Mucosa of gallbladder (tissue), 1 donor: ENCODE data around the gene TCTN2. TPM values are rescaled to one million over a fixed set of nuclear protein-coding genes. Genes with fewer than 3 reads are reported as not detected.

ENCODE experiments used
- DNase-seq: peaks from one replicate; pipeline ENCODE4 v3.0.0-alpha.2; 2020; ENCODE audit warnings: low spot score
- total RNA-seq: library from RNA; stranded (reverse); gene quantifications from one replicate; pipeline ENCODE4 v1.2.1, GENCODE V29; 2021
- donor health status: DM: no; HTN: no; CAD: no.

TCTN2 gene
- total RNA-seq, 1 donor from 2014 or later, result 15.2 TPM

DNA sequence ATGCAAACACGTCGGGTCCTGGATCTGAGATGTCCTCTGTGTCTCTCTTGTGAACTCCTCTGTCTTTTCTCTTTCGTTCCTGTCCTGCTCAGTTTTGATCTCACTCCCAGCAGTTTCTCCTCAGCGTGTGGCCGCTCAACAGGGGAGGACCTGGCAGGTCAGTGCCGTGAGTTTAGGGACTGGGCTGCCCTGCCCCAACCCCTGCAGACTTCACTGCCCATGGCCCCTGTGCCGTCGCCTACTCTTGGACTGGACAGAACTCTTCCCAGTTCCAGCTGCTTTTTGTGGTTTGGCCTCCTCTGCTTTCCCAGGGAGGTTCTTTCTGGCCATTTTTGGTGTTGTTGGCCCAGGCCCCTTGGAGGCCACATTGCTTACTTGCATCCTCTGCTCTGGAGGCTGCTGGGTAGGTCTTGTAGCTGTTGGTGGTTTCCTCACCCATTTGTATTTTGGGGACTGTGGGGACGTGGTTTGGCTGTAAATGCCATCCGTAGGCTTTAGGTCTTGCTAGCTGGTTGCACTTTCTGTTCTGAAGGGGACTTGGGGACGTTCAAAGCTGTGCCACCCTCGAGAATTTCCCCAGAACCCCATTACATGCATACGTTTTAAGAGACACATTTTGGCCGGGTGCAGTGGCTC lies 71.1 kb downstream of the TCTN2 start:
- no peak for DNase-seq

DNA sequence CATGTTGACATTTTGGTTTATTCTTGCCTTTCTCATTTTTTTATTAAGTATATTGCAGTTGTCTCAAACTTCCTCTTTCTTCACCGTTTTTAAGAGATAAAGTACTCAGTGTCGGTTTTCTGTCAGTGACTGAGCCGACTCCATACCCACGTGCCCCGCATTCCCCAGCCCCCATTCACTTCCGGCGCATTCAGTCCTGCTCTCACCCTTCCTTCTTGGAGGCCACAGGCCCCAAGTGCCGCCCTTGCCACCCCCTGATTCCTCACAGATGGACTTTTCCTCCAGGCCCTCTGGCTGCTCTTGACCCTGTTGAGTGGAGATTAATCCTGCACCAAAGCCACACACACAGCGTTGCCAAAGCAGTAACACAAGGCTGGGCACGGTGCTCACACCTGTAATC lies 72.1 kb downstream of the TCTN2 start:
- no peak for DNase-seq

DNA sequence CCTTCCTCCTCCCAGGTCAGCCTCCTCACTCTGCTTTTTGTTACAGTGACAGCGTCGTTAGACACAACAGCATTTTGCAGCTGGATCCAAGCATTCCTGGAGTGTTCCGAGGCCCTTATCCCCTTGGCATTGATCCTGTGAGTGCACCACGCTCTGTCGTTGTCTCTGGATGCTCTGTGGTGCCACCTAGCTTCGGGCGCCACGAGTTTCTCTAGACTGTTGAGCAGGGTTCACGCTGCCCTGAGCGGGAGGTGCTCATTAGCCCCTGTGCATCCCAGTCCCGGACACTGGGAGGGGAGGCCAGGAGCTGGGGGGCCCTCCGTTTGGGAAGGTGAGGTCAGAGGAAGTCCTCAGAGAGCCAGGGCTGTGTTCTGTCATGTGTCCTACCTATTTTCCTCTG lies 73.9 kb downstream of the TCTN2 start:
- DNase-seq, result no peak

DNA sequence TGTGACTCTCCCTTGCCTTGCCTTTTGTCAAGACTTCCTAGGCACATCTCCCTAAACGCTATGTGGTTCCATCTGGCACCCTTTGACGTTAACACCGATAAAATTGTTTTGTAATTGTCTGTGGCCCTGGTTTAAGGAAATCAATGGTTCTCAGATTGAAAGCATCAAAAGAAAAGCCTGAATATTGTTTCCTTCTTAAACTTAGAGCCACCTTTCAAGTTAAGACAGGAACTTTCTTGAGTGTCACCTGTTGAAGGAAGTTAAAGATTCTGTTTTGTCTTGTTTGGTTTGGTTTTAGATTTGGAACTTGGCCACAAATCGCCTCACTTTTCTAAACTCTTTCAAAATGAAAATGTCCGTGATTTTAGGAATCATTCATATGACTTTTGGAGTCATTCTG lies 76.4 kb downstream of the TCTN2 start:
- no peak for DNase-seq

DNA sequence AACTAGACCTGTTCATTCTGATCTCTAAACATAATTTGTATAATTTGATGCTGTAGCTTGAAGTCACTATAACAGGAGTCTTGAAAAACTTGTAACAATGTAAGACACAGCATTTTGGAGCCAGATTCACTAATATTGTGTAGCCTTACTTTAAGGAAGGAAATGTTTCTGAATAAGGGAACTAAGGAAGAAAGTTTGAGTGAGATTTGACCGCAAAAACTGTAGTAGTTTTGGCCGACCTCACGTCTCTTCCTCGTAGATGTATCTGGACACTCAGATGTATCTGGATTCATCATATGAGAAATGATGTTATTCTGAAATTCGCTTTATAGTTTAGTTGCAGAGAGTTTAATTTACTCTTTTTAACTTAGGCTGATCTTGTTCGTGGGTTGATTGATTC lies 77.2 kb downstream of the TCTN2 start:
- no peak for DNase-seq

DNA sequence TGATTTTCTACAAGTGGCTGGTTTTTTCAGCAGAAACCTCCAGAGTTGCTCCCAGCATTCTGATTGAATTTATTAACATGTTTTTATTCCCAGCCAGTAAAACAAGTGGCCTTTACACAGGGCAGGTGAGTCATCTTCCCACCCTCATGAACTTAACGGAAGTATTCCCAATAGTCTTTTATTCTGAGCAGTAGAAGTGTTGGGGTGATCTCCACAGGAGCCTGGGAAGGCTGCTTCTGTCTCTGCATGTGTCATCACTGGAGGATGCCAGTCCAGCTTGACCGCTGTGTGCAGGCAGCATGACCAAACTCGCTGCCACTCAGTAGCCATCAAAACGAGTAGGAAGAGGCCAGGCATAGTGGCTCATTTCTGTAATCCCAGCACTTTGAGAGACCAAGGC lies 77.7 kb downstream of the TCTN2 start:
- no peak for DNase-seq

DNA sequence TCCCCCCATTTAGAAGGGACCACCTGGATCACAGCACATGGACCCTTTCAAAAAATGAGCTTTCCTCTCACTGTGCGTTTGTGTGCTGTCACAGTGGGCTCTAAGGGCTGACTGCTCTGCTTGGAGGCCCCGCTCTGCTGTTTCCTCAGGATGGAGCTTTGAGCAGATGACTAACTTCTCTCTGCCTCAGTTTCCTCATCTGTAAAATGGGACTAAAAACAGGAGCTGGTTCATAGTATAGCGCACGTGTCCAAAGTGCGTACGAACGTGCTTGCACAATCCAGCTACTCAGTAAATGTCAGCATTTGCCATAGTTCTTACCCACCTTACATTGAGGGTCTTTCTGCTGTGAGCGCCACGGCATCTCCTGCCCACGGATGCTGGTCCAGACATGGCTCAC lies 78.4 kb downstream of the TCTN2 start:
- no peak for DNase-seq

DNA sequence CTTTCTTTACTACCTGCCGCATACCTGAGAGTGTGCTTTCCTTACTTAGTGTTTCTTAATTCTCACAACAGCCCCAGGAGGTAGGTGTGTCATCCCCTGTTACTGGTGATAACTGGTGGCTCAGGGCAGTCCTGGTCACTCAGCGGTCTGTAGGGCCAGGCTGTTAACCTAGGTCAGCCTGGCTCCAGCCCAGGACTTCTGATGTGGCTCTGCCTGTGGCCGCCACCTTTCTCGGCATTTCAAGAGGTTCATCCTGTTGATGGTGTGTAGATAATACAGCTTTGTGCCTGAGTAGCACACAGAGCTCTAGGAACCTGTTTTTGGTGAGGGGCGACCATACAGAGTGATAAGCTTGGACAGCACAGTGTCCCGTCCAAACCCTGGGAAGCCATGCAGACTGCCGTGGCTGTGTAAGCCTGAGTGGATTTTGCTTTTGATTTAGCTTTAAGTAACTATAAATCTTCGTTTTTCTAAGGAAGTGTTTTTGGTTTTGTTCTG lies 79.3 kb downstream of the TCTN2 start:
- no peak for DNase-seq

DNA sequence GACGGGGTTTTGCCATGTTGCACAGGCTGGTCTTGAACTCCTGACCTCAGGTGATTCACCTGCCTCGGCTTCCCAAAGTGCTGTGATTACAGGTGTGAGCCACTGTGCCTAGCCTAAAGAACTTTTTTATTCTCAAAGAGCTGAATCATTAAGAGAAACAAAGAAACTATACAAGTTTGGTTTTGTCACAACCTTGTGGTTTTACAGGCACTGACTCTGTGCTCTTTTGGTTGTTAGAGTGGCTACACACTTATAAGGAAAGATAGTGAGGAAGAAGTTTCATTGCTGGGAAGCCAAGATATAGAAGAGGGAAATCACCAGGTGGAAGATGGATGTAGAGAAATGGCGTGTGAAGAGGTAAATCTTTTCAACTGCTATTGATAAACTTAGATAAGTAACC lies 81.1 kb downstream of the TCTN2 start:
- no peak for DNase-seq

DNA sequence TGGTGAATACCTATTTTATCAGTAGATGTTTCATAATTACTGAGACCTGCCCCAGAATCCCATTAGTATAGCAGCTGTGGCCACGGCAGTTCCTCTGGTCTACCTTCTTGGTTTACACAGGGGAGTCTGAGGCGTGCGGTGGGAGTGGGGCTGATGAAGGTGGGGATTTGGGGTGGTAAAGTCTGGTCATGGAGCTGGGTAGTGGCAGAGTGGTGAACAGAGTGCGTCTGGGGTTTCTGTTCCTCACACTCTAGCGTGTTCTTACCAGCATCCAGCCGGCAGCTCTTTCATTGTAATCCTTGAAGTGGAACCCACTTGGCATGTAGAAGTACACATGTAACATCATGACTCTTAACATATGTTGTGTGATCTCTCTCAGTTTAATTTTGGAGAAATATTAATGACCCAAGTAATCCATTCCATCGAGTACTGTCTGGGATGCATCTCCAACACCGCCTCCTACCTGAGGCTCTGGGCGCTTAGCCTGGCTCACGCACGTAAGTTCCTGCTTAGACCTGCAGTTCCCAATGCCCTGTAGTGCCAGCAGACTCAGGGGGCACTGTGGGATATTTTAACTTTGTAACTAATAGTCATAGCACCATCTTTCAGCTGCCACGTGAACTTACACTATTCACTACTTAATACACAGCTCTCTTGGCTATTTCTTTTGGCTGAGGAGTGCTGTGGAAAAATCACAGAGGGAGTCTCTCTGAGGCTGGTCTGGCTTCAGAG lies 83.3 kb downstream of the TCTN2 start:
- no peak for DNase-seq

DNA sequence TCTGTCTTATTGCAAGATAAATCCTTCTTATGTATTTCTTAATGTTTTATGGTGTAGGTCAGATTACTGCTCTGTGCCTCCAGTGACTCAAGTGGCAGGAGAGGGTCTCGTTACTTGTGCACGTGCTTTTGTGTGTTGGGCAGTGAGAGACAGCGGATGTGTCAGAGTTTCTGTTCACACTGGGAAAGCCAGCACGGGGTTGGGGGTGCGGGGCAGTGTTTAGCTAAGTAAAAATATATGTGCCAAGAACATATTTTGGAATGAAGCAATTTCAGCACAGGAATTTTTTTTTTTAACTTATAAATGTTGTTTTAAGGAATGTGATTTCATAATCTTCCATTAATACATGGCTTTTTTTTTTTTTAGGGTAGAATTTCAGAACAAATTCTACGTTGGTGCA lies 86.6 kb downstream of the TCTN2 start:
- DNase-seq, result no peak

Other genes starting within 250 kb of the TCTN2 start
- gene RILPL2, start 234.4 kb upstream of the TCTN2 start, total RNA-seq, result 6.2 TPM
- 22.0 TPM for gene SNRNP35, start 213.0 kb upstream of the TCTN2 start, total RNA-seq
- 13.4 TPM for gene RILPL1, start 137.4 kb upstream of the TCTN2 start, total RNA-seq
- gene TMED2, start 86.6 kb upstream of the TCTN2 start, total RNA-seq, result 258 TPM
- gene DDX55, start 69.0 kb upstream of the TCTN2 start, total RNA-seq, result 12.7 TPM
- 41.9 TPM for gene EIF2B1, start 37.4 kb upstream of the TCTN2 start, total RNA-seq
- 18.2 TPM for gene GTF2H3, start 37.3 kb upstream of the TCTN2 start, total RNA-seq
- 25.9 TPM for gene ATP6V0A2, start 41.2 kb downstream of the TCTN2 start, total RNA-seq
- gene DNAH10, start 91.2 kb downstream of the TCTN2 start, total RNA-seq, result 0.23 TPM